CD4-positive, alpha-beta T cell (primary cell): ENCODE measurements around the gene SH3TC2. TPM values are rescaled to one million over a fixed set of nuclear protein-coding genes. Genes with fewer than 3 reads are reported as not detected.

ENCODE experiments used
- ATAC-seq: fragments of 200-7000 bp; cut with Tn5 transposase; one replicate; pipeline ENCODE4 v1.10.0; 2022; ENCODE audit warnings: mild to moderate bottlenecking; ENCODE audit not compliant: poor library complexity
- CTCF ChIA-PET: fragments of 350-600 bp; sonication (Branson Sonifier 250); formaldehyde crosslinking; loops from one replicate; lab custom pipeline; 2021; ENCODE audit warnings: antibody characterized with exemption, inconsistent platforms; lab: Charles Lee
- POLR2A ChIA-PET: fragments of 350-600 bp; sonication (Branson Sonifier 250); formaldehyde crosslinking; loops from one replicate; lab custom pipeline; 2021; ENCODE audit warnings: antibody characterized with exemption, inconsistent platforms; lab: Charles Lee
- DNase-seq, 14 experiments: peaks; one replicate each; pipeline ENCODE4 v3.0.0-alpha.2; 2013 to 2020; ENCODE audit warnings: mixed read lengths in 2 of 14
- H3K27ac ChIP-seq, 2 donors: one replicate each; pipeline versions ENCODE4 v1.5.1 to v1.7.0; 2013; ENCODE audit warnings: low read length in 2 of 2, low read depth in 1 of 2, mild to moderate bottlenecking in 1 of 2
- H3K27me3 ChIP-seq, 2 experiments: 1 replicate in 1 of 2; 2 replicates in 1 of 2; pipeline versions ENCODE4 v1.6.1 to v1.7.0; 2013; ENCODE audit warnings: low read length in 2 of 2, control low read depth in 1 of 2, mild to moderate bottlenecking in 1 of 2, moderate library complexity in 1 of 2; ENCODE audit not compliant: insufficient read depth in 2 of 2, control insufficient read depth in 1 of 2
- H3K36me3 ChIP-seq: one replicate; pipeline ENCODE4 v1.6.1; 2013; ENCODE audit warnings: low read length, control low read depth; ENCODE audit not compliant: insufficient read depth
- H3K4me1 ChIP-seq: one replicate; pipeline ENCODE4 v1.6.1; 2013; ENCODE audit warnings: low read length, control low read depth; ENCODE audit not compliant: insufficient read depth
- H3K4me3 ChIP-seq: one replicate; pipeline ENCODE4 v1.5.1; 2013; ENCODE audit warnings: mild to moderate bottlenecking, low read length, moderate library complexity
- H3K9me3 ChIP-seq, 2 experiments: 1 replicate in 1 of 2; 2 replicates in 1 of 2; pipeline versions ENCODE4 v1.6.1 to v1.7.0; 2013; ENCODE audit warnings: low read length in 2 of 2, mild to moderate bottlenecking in 2 of 2, control low read depth in 1 of 2, moderate library complexity in 1 of 2; ENCODE audit not compliant: control insufficient read depth in 1 of 2, insufficient read depth in 1 of 2
- H3K27ac Mint-ChIP-seq: one replicate; pipeline ENCODE4 v1.8.0; 2020; ENCODE audit warnings: mixed read lengths
- H3K27me3 Mint-ChIP-seq: one replicate; pipeline ENCODE4 v1.8.0; 2021; ENCODE audit warnings: mixed read lengths
- H3K36me3 Mint-ChIP-seq: one replicate; pipeline ENCODE4 v1.8.0; 2021; ENCODE audit warnings: low read depth, mixed read lengths
- H3K4me1 Mint-ChIP-seq: one replicate; pipeline ENCODE4 v1.8.0; 2021; ENCODE audit warnings: low read depth, mixed read lengths
- H3K4me3 Mint-ChIP-seq: one replicate; pipeline ENCODE4 v1.8.0; 2020; ENCODE audit warnings: mild to moderate bottlenecking, mixed read lengths
- H3K9me3 Mint-ChIP-seq: one replicate; pipeline ENCODE4 v1.8.0; 2020; ENCODE audit warnings: mixed read lengths
- intact Hi-C, 2 experiments: fragments of 100-400 bp; cut with DNase I in 1 of 2; cut with micrococcal nuclease in 1 of 2; formaldehyde crosslinking; loops; one replicate each; pipeline versions ENCODE4 v1.15.1 to v1.9.0; 2023 to 2025; cut with DNase I, micrococcal nuclease
- total RNA-seq, 174 experiments: library from RNA in 2 of 174; stranded (reverse) in 2 of 174; gene quantifications; one replicate each; pipeline ENCODE4 v1.2.3 and lab custom pipeline; 2021 to 2026
- TF ChIP-seq, protein P1 (sequence below): fragments of 200-600 bp; IDR thresholded peaks from one replicate; pipeline ENCODE4 v1.8.0; 2022; ENCODE audit warnings: antibody characterized with exemption, mild to moderate bottlenecking

Gene SH3TC2
- total RNA-seq, 2 experiments from 2014 or later: not detected

DNA sequence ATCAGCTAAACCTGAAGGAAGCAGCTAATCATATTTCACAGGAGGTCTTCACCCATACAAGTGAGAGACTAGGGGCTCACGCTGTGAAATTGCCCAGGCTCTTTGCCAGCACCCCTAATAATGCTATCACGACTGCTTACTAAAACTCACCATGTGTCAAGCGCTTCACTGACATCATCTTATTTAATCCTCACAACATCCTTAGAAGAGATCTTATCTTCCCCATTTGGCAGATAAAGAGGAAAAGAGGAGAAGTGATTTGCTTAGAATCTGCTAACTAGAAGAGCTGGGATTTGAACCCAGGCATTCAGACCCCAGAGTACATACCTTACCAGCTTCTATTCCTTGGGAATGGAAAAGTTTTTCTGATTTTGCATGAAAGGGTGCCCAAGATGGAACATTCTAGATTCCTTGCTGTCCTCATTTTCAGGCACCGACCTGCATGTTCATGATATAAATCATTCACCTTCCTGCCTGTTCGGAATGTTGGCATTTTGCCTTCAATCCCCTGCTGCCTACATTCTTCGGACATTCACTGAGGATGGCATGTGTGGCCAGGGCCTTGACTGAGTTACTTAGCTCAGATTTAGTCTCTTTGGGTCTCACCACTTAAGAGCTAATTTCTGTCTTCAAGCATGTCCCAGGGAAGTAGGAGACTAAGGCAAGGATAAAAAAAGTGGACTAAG, 88.1 kb downstream of the SH3TC2 start:
- no peaks in the 10 kb centered on the region for H3K4me1 ChIP-seq
- H3K4me3 ChIP-seq: no peak overlapping the region
- H3K9me3 ChIP-seq: no peaks in the 10 kb centered on the region
- ATAC-seq: no peak
- no peaks in the 10 kb centered on the region for H3K4me1 Mint-ChIP-seq
- H3K36me3 ChIP-seq: no peaks in the 10 kb centered on the region
- no peaks in the 10 kb centered on the region for H3K27me3 ChIP-seq
- POLR2A ChIA-PET: no interaction called here
- H3K27ac ChIP-seq: no peak overlapping the region
- H3K27ac Mint-ChIP-seq: no peak overlapping the region
- TF ChIP-seq, protein P1, sequence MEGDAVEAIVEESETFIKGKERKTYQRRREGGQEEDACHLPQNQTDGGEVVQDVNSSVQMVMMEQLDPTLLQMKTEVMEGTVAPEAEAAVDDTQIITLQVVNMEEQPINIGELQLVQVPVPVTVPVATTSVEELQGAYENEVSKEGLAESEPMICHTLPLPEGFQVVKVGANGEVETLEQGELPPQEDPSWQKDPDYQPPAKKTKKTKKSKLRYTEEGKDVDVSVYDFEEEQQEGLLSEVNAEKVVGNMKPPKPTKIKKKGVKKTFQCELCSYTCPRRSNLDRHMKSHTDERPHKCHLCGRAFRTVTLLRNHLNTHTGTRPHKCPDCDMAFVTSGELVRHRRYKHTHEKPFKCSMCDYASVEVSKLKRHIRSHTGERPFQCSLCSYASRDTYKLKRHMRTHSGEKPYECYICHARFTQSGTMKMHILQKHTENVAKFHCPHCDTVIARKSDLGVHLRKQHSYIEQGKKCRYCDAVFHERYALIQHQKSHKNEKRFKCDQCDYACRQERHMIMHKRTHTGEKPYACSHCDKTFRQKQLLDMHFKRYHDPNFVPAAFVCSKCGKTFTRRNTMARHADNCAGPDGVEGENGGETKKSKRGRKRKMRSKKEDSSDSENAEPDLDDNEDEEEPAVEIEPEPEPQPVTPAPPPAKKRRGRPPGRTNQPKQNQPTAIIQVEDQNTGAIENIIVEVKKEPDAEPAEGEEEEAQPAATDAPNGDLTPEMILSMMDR: no peak
- DNase-seq: no peak
- no peaks in the 10 kb centered on the region for H3K36me3 Mint-ChIP-seq
- intact Hi-C loops: no loop called here
- CTCF ChIA-PET: no interaction called here
- H3K4me3 Mint-ChIP-seq: no peak overlapping the region
- H3K27me3 Mint-ChIP-seq: peaks cover 5% of the 10 kb centered on the region
- H3K9me3 Mint-ChIP-seq: no peaks in the 10 kb centered on the region

DNA sequence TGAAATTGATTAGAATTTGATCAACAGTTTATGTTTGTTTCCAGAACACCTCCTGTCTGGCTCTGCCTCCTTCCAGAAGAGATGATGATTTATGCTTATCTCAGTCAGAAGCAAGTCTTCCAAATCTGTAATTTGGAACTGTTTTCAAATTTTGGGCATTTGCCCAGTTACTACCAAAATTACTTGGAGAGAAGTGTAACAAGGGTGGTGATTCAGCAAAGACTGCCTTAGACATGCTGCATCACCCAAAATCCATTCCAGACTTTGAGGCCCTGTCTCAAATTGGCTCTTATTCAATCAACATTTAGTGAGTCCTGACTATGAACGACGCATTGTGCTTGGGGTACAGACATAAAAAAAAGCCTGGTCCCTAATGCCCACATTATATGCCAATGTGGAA, 89.4 kb downstream of the SH3TC2 start:
- TF ChIP-seq, protein P1: no peak
- Mint-ChIP-seq H3K9me3 (no peaks in the 10 kb centered on the region), H3K4me3 (no peak overlapping the region), H3K36me3 (no peaks in the 10 kb centered on the region), H3K4me1 (no peaks in the 10 kb centered on the region), H3K27ac (no peak overlapping the region), H3K27me3 (peaks cover 5% of the 10 kb centered on the region)
- no peaks in the 10 kb centered on the region for H3K36me3 ChIP-seq
- H3K4me3 ChIP-seq: no peak overlapping the region
- H3K27me3 ChIP-seq: no peaks in the 10 kb centered on the region
- intact Hi-C loops: no loop called here
- H3K27ac ChIP-seq: no peak overlapping the region
- H3K4me1 ChIP-seq: no peaks in the 10 kb centered on the region
- ATAC-seq (no peak), DNase-seq (no peak)
- ChIA-PET POLR2A (no interaction called here), CTCF (no interaction called here)
- H3K9me3 ChIP-seq: no peaks in the 10 kb centered on the region

DNA sequence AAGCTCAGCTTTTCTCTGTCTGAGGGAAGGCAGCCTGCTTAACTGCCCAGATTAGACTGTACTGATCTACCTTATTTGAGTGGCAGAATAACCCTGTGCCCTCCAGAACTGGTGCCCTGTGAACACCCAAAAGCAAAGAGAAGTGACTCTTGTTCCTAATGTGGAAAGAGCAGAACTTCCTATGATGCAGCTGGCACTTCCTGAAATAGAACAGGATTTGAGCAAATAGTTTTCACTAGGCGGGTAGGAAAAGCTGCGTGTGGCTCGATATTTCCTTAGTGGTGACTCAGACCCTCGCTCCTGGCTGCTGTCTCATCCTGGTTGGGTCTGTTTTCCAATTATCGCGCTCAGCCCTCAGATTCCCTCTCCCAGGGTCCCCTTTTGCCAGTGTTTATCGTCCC, 89.9 kb downstream of the SH3TC2 start:
- no peaks in the 10 kb centered on the region for H3K9me3 Mint-ChIP-seq
- no peak overlapping the region for H3K4me3 ChIP-seq
- CTCF ChIA-PET: no interaction called here
- no peak overlapping the region for H3K27ac Mint-ChIP-seq
- no peaks in the 10 kb centered on the region for H3K4me1 Mint-ChIP-seq
- H3K36me3 ChIP-seq: no peaks in the 10 kb centered on the region
- DNase-seq: peak in 2 of 14 experiments; percentile 35 to 53
- TF ChIP-seq, protein P1: no peak
- H3K9me3 ChIP-seq: no peaks in the 10 kb centered on the region
- H3K36me3 Mint-ChIP-seq: no peaks in the 10 kb centered on the region
- H3K4me3 Mint-ChIP-seq: no peak overlapping the region
- no peaks in the 10 kb centered on the region for H3K4me1 ChIP-seq
- POLR2A ChIA-PET: no interaction called here
- intact Hi-C loops: no loop called here
- ATAC-seq: no peak
- H3K27ac ChIP-seq: no peak overlapping the region
- H3K27me3 ChIP-seq: no peaks in the 10 kb centered on the region
- peaks cover 5% of the 10 kb centered on the region for H3K27me3 Mint-ChIP-seq
